Activated T-helper 1 cell treated with Interleukin-2 at 50 U/mL for 16 hours (primary cell): Measurements from ENCODE around the gene SMYD3.
"Not testable (repeated sequence)": the region's sequence is repeated elsewhere in the genome, so short reads cannot be mapped to it uniquely, and the experiment has no call there.

Source experiments
- DNase-seq: peaks from one replicate; pipeline ENCODE4 v3.0.0-alpha.2; 2020; ENCODE audit warnings: low read depth

SMYD3 gene

GRCh38 chr1:246416261-246416660 lies 90.8 kb downstream of the SMYD3 start:
- DNase-seq, result no peak

- DNase-seq, result no peak
These were observed 92.1 kb downstream of the SMYD3 start for GRCh38 chr1:246415028-246415427.

GRCh38 chr1:246413430-246413829 lies 93.6 kb downstream of the SMYD3 start:
- DNase-seq, result no peak

- no peak for DNase-seq
These were observed 103.0 kb downstream of the SMYD3 start for GRCh38 chr1:246404078-246404477.

GRCh38 chr1:246398126-246398813 lies 108.8 kb downstream of the SMYD3 start:
- no peak for DNase-seq

GRCh38 chr1:246397046-246397445 lies 110.0 kb downstream of the SMYD3 start:
- no peak for DNase-seq

GRCh38 chr1:246396322-246396721 lies 110.8 kb downstream of the SMYD3 start:
- DNase-seq, result no peak

GRCh38 chr1:246394121-246394520 lies 113.0 kb downstream of the SMYD3 start:
- DNase-seq, result no peak

GRCh38 chr1:246390855-246391254 lies 116.2 kb downstream of the SMYD3 start:
- DNase-seq, result no peak

GRCh38 chr1:246384616-246385015 lies 122.5 kb downstream of the SMYD3 start:
- no peak for DNase-seq

GRCh38 chr1:246383791-246384190 lies 123.3 kb downstream of the SMYD3 start:
- no peak for DNase-seq

GRCh38 chr1:246383239-246383589 lies 123.9 kb downstream of the SMYD3 start:
- no peak for DNase-seq

GRCh38 chr1:246382589-246383238 lies 124.4 kb downstream of the SMYD3 start:
- DNase-seq, result no peak

- no peak for DNase-seq
These were observed 125.6 kb downstream of the SMYD3 start for GRCh38 chr1:246381452-246381851.

GRCh38 chr1:246377625-246378153 lies 129.4 kb downstream of the SMYD3 start:
- no peak for DNase-seq

- DNase-seq, result no peak
These were observed 133.1 kb downstream of the SMYD3 start for GRCh38 chr1:246373828-246374569.

- no peak for DNase-seq
These were observed 134.5 kb downstream of the SMYD3 start for GRCh38 chr1:246372559-246372958.

GRCh38 chr1:246367041-246367440 lies 140.0 kb downstream of the SMYD3 start:
- no peak for DNase-seq

GRCh38 chr1:246365708-246366107 lies 141.4 kb downstream of the SMYD3 start:
- no peak for DNase-seq

- DNase-seq, result no peak
These were observed 142.6 kb downstream of the SMYD3 start for GRCh38 chr1:246364415-246364941.

- DNase-seq, result not testable (repeated sequence)
These were observed 150.0 kb downstream of the SMYD3 start for GRCh38 chr1:246357014-246357598.
